ENCODE measurements around the gene ASB2.

ASB2 gene, protein sequence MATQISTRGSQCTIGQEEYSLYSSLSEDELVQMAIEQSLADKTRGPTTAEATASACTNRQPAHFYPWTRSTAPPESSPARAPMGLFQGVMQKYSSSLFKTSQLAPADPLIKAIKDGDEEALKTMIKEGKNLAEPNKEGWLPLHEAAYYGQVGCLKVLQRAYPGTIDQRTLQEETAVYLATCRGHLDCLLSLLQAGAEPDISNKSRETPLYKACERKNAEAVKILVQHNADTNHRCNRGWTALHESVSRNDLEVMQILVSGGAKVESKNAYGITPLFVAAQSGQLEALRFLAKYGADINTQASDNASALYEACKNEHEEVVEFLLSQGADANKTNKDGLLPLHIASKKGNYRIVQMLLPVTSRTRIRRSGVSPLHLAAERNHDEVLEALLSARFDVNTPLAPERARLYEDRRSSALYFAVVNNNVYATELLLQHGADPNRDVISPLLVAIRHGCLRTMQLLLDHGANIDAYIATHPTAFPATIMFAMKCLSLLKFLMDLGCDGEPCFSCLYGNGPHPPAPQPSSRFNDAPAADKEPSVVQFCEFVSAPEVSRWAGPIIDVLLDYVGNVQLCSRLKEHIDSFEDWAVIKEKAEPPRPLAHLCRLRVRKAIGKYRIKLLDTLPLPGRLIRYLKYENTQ

DNA sequence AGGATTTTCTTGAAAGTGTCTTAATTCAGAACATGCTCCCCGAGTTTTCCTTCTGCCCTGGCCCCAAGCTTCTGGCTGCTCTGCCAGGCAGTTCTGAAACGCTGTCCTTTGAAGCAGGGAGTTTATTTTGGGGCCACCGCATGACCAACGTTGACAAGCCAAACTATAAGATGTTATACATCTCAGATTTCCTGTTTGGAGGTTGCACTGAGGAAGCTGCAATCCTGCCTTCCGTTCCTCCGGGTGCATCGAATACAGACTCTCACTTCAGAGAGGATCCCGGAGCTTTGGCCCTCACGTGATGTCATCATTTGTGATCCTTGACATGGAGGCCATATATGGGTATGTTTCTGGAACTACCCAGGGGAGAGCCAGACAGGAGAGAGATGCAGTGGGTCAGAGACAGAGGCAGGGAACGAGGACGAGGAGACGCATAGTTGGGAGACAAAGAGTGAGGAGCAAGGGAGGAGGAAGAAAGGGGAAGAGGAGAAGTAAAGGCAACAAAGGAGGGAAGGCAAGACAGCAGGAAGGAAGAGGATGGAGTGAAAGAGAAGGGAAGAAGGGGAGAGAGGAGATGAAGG lies at the start of gene ASB2:
Gene ASB2, minus strand, starts transcription at position 94 of the 581 bp plus-strand sequence. CDS start 12,031 bp downstream, outside the sequence.
- DNase-seq (ENCODE audit: low spot score): no peak

DNA sequence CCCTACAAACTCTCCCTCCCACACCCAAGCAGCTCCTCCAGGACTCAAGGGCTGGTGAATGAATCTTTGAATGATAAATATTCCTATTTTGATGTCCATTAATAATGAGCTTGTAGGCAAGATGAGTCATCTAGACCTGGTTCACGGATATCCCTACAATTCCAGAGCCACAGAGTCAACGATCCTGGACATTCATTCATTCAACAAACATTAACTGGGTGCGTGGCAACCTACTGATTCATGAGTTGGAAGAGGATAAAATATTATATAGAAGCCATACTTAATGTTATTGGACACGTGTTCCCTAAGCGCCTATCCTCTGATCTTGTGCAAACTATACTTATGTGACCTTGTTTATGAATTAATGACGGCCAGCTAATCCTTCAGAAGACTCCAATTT lies 49.4 kb upstream of the ASB2 start:
- DNase-seq (ENCODE audit: low spot score): no peak

DNA sequence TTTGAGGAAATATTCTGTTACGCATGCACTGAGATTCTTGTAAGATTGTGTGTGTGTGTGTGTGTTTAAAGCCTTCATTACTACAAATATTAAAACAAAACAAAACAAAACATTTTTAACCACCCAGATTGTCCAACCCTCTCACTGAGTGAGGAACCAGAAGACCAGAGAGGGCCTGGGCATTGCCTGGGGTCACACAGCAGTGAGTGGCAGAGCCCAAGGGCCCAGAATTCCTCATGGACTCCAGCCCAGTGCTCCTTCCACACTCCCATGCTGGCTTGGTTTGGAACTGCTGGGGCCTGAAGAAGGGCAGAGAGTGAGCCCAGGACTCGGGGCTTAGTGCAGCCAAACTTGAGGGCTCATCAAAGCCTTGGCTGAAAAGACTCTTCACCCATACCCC lies 48.2 kb upstream of the ASB2 start:
- no peak for DNase-seq (ENCODE audit: low spot score)

DNA sequence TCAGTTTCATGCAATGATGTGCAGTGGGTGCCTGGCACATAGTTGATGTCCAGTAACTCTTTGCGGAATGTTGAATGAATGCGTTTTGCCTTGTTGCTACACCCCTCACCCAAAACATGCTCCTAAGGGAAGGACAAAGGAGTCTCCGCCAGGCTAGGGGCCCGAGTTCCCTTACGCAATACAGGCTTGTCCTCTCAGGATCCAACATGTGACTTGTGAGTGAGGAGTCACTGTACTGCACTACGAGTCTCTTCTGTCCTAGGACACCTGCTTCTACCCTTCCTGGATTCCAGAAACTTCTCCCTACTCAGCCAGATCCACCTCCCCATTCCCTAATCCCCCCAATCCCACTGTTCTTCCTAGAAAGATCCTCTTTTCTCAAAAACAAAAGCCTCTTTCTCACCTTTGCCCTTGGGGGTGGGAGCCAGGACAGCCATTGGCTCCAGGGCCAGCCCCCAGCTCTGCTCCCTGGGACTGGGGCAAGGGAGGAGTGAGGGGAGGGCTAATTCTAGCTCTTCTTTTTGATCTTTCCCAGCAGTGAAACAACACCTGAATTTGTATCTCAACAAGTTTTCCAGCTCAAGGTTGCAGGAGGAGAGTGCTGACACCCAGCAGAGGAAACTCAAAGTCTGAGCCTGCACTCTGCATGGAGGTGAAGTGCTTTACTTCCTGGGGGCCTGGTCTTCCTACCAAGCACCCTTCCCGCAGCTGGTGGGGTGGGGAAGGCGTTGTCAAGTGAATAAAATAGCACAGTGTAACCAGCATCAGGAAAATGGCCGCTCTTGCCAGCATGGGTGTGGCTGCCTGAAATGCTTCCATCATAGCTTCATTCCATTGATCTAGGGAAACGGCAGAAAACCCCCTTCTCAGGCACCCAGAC lies 46.4 kb upstream of the ASB2 start:
- DNase-seq (ENCODE audit: low spot score): no peak

DNA sequence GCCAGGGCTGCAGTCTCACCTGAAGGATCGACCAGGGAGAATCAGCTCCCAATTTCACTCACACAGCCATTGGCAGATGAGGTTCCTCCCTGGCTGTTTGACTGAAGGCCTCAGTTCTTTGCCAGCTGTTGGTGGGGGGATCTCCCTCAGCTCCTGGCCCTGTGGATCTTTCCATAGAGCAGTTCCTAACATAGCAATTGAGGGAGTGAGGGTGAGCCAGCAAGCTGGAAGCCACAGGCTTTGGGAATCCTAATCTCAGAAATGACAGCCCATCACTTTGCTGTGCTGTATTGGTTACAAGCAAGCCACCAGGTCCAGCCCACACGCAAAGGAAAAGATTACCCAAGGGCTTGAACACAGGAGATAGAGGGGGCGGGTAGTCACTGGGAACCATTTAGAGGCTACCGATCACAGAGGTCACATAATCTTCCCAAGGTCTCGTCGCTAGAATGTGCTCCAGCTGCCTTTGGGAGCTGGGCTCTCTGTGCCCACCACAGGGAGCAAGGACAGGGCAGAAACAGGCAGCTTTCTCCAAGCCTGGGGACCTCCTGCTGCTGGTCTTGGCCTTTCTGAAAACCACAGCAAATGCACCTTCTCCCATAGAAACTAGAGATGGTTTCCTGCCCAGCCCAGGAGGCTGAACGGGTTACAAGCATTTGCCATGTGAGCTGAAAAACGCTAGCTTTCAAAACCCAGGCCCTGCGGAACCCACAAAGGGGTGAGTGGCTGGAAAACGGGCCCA lies 45.2 kb upstream of the ASB2 start:
- no peak for DNase-seq (ENCODE audit: low spot score)

DNA sequence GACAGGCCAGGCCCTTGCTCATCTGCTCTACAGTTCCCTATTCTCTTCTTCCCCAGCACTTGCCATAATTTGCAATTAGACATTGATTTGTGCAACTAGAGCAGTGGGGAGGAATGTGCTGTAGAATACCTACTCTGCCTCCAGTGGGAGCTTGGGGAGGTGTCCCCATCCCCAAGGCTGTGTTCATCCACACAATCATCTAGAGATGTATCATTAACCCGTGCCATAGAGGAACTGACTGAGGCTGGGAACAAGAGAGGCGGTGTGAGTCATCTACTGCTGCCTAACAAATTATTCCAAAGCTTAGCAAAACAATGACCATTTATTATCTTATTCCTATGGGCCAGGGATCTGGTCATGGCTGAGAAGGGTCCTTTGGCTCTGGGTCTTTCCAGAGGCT lies 44.6 kb upstream of the ASB2 start:
- no peak for DNase-seq (ENCODE audit: low spot score)

DNA sequence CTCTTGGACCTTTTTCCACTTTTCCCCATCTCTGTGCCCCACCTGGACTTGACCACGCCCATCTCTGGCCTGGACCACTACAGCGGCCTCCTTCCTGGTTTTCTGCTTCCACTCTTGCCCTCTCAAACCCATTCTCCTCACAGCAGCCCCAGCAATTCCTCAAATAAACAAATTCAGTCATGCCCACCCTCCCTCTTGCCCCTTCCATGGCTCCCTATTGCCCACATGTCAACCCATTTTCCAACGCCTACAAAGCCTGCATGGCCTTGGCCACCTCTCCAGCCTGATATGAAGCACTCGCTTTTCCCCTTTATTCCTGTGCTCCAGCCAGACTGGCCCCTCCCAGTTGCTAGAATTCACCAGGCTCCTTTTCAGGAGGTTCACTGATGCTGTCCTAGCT lies 43.9 kb upstream of the ASB2 start:
- no peak for DNase-seq (ENCODE audit: low spot score)

DNA sequence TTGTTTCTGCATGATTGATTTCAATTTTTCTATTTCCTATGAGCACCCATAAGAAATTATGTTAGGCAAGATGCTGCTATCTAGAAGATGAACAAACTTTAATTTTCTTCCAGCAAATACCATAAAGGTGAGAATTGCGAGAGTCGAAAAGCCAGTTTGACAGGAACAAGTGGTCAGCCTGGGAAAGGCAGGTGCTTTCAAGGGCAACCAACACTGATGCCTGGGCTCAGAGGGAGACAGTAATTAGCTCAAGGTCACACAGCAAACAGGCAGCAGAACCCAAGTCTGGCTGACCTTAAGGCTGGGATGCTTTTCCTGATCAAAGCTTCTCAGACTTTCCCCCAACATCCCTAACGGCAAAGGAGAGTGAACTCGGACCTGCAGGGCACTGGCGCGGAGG lies 43.0 kb upstream of the ASB2 start:
- DNase-seq (ENCODE audit: low spot score): no peak

DNA sequence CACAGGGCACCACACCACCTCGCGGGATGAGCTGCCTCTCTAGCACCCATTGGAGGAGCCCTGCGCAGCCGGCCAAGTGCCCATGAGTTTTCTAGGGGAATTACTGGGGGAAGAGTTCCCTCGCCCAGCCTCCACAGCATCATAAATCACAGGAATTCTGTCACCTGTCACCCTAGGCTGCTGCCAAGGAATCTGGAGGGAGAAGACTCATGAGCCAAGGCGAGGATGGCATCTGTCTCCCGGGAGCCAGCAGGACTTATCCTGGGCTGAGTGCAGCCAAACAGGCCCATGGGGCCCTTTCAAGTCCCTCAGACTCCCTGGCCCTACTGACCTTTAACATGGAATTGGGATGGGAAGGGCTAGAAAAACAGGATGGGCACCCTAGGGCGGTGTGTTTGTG lies 41.9 kb upstream of the ASB2 start:
- DNase-seq (ENCODE audit: low spot score): peak; percentile 44

DNA sequence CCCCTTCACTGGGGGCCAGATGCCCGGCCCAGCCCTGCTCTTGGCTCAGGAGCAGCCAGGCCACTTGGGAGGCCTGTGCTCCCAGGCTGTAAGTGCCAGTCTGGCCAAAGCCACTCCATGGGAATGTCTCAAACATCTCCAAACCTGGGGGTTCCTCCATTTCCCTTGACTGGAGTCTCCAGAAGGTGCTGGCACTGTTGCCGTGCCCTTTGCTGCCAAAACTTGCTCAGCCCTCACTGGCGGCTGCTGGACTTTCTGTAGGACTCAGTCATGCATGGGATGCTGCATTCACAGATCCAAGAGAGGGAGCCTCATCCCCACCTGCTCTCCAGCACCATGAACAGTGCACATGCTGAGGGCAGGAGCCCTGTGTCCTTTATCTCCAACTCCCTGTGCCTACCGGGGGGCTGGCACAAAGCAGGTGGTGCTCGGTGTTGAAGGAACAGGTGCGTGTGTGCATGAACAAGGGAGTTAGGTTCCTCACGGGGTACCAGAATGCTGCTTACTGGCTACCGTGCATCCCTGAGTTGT lies 40.1 kb upstream of the ASB2 start:
- DNase-seq (ENCODE audit: low spot score): peak; percentile 71

DNA sequence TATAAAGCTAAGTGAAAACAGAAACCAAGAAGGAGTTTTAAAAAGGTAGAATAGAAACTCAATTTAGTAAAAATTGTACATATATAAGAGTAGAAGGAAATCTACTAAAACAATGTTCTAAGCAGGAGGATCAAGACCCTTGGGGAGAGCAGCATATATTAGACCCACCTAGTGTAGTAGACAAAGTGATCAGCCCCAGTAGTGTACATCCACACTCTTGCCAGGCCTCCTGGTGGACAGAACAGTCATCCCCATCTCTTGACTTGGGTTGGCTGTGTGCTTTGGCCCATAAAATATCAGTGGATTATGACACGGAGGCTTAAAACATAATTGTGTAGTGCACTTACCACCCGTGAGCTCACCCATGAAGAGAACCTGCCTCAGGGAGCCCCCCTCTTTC lies 38.9 kb upstream of the ASB2 start:
- DNase-seq (ENCODE audit: low spot score): no peak

DNA sequence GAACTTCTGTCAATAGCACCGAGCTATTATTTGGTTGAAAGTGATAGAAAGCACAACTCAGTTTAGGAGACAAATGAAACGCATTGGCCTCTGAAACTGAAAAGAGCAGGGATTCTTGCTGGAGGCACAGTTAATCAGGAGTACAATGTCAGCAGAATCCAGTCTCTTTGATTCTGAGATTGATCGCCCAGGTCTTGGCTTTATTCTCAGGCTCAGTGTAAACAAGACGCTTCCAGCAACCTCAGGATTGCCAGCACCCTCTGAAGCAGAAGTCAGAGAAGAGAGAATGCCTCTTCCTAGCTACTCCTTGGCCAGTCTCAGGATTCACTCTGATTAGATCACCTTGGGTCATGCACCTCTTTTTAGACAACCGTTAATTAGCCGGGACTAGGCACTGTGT lies 38.0 kb upstream of the ASB2 start:
- no peak for DNase-seq (ENCODE audit: low spot score)

DNA sequence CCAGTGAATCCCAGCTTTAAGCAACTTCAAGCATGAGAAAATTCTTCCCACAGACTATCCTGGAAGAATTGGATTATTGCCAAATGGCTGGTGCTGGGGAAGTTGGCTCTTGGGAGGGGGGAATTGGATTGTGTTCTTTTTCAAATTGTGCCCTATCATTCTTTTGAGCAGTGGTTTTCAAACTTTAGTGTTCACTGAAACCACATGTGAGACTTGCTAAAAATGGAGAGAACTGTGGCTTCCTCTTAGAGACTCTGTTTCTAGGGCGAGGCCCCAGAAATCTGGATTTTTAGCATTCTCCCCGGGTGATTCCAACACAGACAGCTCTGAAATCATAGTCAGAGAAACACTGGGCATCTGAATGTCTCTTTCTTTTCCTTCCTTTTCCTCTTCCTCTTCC lies 35.4 kb upstream of the ASB2 start:
- no peak for DNase-seq (ENCODE audit: low spot score)

DNA sequence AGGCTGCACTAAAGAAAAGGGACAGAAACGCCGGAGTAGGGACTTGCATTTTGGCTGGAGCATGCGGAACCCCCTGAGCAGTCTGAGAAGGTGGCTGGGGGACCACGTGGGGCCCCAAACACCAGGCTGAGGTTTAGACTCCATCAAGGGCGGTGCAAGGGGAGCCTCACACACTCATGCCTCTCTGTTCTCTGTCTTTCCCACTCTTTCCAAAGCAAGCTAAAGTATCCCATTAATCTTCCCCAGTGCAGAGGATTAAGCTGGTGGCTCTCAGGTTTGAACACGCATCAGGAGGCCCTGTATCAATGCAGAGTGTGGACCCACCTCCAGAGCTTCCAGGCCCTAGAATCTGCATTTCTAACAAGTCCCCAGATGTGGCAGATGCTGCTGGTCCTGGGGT lies 34.3 kb upstream of the ASB2 start:
- no peak for DNase-seq (ENCODE audit: low spot score)

DNA sequence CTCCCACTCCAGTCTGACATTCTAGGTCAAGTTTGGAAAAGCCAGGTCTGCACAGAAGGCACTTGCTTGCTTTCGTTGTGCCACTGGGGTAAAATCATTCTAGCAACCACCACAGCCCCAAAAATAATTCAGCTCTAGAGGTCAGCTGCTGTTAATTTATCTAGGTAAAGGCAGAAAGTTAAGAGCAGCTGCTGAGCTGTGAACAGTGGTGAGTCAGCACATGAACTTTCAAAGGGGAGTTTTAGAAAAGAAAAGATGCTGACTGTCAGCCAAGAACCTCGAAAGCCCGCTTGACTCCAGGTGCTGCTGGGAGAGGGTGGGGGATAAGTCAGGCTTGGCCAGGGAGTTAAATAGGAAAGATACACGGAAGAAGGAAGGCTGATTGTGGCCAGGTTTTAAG lies 33.4 kb upstream of the ASB2 start:
- no peak for DNase-seq (ENCODE audit: low spot score)

DNA sequence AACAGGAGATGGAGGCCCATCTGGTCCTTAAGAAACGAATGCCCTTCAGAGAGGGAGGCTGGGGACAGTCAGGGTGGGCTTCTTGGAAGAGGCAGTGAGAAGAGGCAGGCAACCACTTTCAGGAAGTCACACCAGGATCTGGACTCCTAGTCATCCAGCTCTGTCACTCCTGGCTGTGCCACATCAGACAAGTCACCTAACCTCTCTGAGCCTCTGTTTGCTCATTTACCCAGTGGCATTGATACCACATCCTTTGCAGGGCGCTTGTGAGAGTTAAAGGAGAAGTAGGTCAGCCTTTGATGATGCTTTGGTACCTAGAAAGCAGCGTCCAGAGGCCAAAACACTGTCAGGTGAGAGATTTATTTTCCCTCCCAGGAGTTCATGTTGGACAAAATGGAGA lies 31.9 kb upstream of the ASB2 start:
- DNase-seq (ENCODE audit: low spot score): no peak

DNA sequence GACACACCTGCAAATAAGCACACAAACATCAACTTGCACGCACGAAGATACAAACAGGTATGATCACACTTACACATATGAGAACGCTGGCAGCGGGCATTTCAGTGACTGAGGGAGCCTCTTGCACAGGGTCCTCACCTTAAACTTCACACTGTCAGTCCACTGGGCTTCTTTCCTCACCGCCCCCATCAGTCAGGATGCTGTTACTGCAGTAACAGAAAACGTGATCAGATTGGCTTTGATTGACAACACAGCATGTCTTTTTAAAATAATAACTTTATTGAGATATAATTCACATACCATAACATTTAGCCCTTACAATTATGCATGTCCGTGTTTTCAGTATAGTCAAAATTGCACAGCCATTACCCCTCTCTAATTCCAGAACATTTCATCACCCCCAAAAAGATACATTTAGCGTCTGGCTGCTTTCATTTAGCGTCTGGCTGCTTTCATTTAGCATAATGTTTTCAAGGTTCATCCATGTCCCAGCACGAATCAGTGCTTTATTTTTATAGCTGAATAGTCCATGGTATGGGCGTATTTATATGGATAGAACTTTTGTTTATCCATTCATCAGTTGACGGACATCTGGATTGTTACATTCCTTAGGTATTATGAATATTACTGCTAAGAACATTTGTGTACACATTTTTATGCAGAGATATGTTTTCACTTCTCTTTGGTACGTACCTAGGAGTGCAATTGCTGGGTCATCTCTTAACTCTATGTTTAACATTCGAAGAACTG lies 29.1 kb upstream of the ASB2 start:
- DNase-seq (ENCODE audit: low spot score): no peak

DNA sequence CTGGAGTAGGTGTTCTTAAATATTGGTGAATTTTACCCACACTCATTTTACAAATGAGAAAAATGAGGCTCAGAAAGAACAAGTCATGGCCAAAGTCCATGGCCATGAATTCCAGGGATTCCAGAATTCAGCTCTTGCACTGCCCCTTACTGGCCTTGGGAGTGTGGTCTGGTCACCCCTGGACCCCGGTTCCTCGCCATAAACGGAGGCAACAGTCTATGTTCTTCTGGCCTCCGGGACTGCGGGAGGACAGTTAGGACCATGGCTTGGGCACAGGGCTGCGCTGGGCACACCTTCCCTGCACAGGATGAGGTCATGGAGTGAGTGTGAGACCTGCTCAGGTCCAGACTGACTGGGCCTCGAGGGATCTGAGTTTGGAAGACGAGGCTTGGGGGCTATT lies 27.6 kb upstream of the ASB2 start:
- no peak for DNase-seq (ENCODE audit: low spot score)

DNA sequence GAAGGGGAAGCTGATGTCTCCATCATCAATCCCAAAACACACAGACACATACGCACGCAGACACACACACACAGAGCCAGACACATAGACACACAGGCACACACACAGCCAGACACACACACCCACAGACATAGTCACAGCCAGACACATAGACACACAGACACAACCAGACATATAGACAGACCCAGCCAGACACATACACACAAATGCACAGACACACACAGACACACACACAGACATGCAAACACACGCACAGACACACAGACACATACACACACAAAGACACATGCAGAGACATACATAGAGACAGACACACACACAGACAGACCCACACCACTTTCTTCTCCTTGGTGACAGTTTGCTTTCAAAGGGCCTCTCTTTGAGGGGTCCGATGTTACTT lies 27.0 kb upstream of the ASB2 start:
- DNase-seq (ENCODE audit: low spot score): no peak

DNA sequence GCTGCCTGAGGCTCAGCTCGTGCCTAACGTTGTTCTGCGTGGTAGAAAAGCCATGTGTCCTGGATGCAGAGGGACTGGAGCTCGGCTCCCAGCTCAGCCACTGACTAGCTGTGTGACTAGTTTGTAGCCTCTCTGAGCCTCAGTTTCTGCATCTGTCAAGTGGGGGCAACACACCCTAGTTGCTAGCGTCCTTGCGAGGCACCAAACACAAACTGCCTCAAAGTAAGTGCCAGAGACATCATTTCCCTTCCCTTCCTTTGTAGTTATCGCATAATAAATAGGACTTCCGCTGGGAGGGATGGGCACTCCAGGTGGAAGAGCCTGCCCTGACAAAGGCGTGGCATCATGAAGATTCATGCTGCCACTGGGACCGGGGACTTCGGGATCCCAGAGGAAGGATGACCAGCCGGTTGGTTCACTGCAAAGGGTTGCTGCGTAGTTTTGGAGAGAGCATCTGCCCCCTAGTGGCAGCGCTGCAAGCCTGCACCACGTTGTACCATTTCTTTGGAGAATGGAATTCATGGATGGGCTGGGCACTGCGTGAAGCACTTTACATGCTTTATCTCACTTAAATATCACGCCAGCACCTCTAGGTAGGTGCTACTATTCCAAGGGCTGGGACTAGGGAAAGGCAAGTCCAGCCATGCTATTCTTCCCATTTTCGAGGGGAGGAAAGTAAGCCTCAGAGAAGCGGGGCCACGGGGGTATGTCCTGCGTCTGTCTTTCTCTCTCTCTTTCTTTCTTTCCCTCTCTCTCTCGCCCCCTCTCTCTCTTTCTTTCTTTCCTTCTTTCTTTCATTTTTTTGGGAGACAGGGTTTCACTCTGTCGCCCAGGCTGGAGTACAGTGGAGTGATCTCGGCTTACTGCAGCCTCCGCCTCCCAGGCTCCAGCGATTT lies 25.4 kb upstream of the ASB2 start:
- DNase-seq (ENCODE audit: low spot score): peak; percentile 80
